CD4-positive, alpha-beta T cell (primary cell): ENCODE results near the gene NAA10. TPM values are rescaled to one million over a fixed set of nuclear protein-coding genes. Genes with fewer than 3 reads are reported as not detected.
A peak's percentile ranks its signal among the peaks of the same experiment; 100 is the strongest.

Source experiments
- ATAC-seq: fragments of 200-7000 bp; cut with Tn5 transposase; one replicate; pipeline ENCODE4 v1.10.0; 2022; ENCODE audit warnings: mild to moderate bottlenecking; ENCODE audit not compliant: poor library complexity
- CTCF ChIA-PET: fragments of 350-600 bp; sonication (Branson Sonifier 250); formaldehyde crosslinking; loops from one replicate; lab custom pipeline; 2021; ENCODE audit warnings: antibody characterized with exemption, inconsistent platforms; lab: Charles Lee
- POLR2A ChIA-PET: fragments of 350-600 bp; sonication (Branson Sonifier 250); formaldehyde crosslinking; loops from one replicate; lab custom pipeline; 2021; ENCODE audit warnings: antibody characterized with exemption, inconsistent platforms; lab: Charles Lee
- DNase-seq, 14 experiments: peaks; one replicate each; pipeline ENCODE4 v3.0.0-alpha.2; 2013 to 2020; ENCODE audit warnings: mixed read lengths in 2 of 14
- H3K27ac ChIP-seq, 2 donors: one replicate each; pipeline versions ENCODE4 v1.5.1 to v1.7.0; 2013; ENCODE audit warnings: low read length in 2 of 2, low read depth in 1 of 2, mild to moderate bottlenecking in 1 of 2
- H3K27me3 ChIP-seq, 2 experiments: 1 replicate in 1 of 2; 2 replicates in 1 of 2; pipeline versions ENCODE4 v1.6.1 to v1.7.0; 2013; ENCODE audit warnings: low read length in 2 of 2, control low read depth in 1 of 2, mild to moderate bottlenecking in 1 of 2, moderate library complexity in 1 of 2; ENCODE audit not compliant: insufficient read depth in 2 of 2, control insufficient read depth in 1 of 2
- H3K36me3 ChIP-seq: one replicate; pipeline ENCODE4 v1.6.1; 2013; ENCODE audit warnings: low read length, control low read depth; ENCODE audit not compliant: insufficient read depth
- H3K4me1 ChIP-seq: one replicate; pipeline ENCODE4 v1.6.1; 2013; ENCODE audit warnings: low read length, control low read depth; ENCODE audit not compliant: insufficient read depth
- H3K4me3 ChIP-seq: one replicate; pipeline ENCODE4 v1.5.1; 2013; ENCODE audit warnings: mild to moderate bottlenecking, low read length, moderate library complexity
- H3K9me3 ChIP-seq, 2 experiments: 1 replicate in 1 of 2; 2 replicates in 1 of 2; pipeline versions ENCODE4 v1.6.1 to v1.7.0; 2013; ENCODE audit warnings: low read length in 2 of 2, mild to moderate bottlenecking in 2 of 2, control low read depth in 1 of 2, moderate library complexity in 1 of 2; ENCODE audit not compliant: control insufficient read depth in 1 of 2, insufficient read depth in 1 of 2
- H3K27ac Mint-ChIP-seq: one replicate; pipeline ENCODE4 v1.8.0; 2020; ENCODE audit warnings: mixed read lengths
- H3K27me3 Mint-ChIP-seq: one replicate; pipeline ENCODE4 v1.8.0; 2021; ENCODE audit warnings: mixed read lengths
- H3K36me3 Mint-ChIP-seq: one replicate; pipeline ENCODE4 v1.8.0; 2021; ENCODE audit warnings: low read depth, mixed read lengths
- H3K4me1 Mint-ChIP-seq: one replicate; pipeline ENCODE4 v1.8.0; 2021; ENCODE audit warnings: low read depth, mixed read lengths
- H3K4me3 Mint-ChIP-seq: one replicate; pipeline ENCODE4 v1.8.0; 2020; ENCODE audit warnings: mild to moderate bottlenecking, mixed read lengths
- H3K9me3 Mint-ChIP-seq: one replicate; pipeline ENCODE4 v1.8.0; 2020; ENCODE audit warnings: mixed read lengths
- CTCF ChIP-seq: fragments of 200-600 bp; IDR thresholded peaks from one replicate; pipeline ENCODE4 v1.8.0; 2022; ENCODE audit warnings: antibody characterized with exemption, mild to moderate bottlenecking
- intact Hi-C, 2 experiments: fragments of 100-400 bp; cut with DNase I in 1 of 2; cut with micrococcal nuclease in 1 of 2; formaldehyde crosslinking; loops; one replicate each; pipeline versions ENCODE4 v1.15.1 to v1.9.0; 2023 to 2025; cut with DNase I, micrococcal nuclease
- total RNA-seq, 174 experiments: library from RNA in 2 of 174; stranded (reverse) in 2 of 174; gene quantifications; one replicate each; pipeline ENCODE4 v1.2.3 and lab custom pipeline; 2021 to 2026

NAA10 gene
- total RNA-seq, 2 experiments from 2014 or later, result 41.5 to 42.0 TPM

DNA sequence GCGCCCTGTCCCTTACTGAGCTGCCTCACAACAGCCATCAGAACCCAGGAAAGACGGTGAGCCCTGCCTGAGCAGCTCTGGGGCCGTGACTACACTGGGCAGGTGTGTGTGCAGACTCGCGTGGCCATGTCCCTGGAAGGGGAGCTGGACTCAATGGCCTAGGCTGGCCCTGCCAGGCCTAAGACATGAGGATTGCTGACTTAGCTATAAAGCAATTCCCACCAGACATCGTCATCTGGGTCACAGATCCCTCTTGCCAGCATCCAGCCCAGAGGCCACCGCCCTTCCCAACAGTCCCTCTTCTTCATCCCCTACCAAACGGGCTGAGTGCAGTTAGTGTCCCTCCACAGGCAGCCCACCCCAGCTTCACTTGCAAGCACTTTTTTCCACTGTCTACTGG, 3.7 kb downstream of the NAA10 start:
- Mint-ChIP-seq H3K36me3 (peaks cover 37% of the 10 kb centered on the region), H3K4me1 (peaks cover 28% of the 10 kb centered on the region), H3K9me3 (no peaks in the 10 kb centered on the region), H3K27ac (peak overlapping the region; percentile 76), H3K4me3 (peak overlapping the region; percentile 42), H3K27me3 (no peaks in the 10 kb centered on the region)
- ChIA-PET POLR2A (interaction anchor here (1.2 kb wide), 1 partner anchor 16 kb away, joined by 5 read pairs; no protein-coding TSS in a partner anchor), CTCF (no interaction called here)
- Histone ChIP-seq H3K36me3 (peaks cover 16% of the 10 kb centered on the region), H3K9me3 (no peaks in the 10 kb centered on the region), H3K4me3 (no peak overlapping the region), H3K27me3 (no peaks in the 10 kb centered on the region), H3K4me1 (peaks cover 48% of the 10 kb centered on the region), H3K27ac (no peak overlapping the region)
- ATAC-seq (no peak), DNase-seq (no peak)
- intact Hi-C loops, result no loop called here
- no peak for TF ChIP-seq CTCF

GRCh38 chrX:153930011-153930910, 4.6 kb downstream of the NAA10 start:
- Histone ChIP-seq H3K4me1 (peaks cover 50% of the 10 kb centered on the region), H3K27ac (peak overlapping the region in 1 of 2 donors; percentile 10), H3K36me3 (peaks cover 16% of the 10 kb centered on the region), H3K9me3 (no peaks in the 10 kb centered on the region), H3K27me3 (no peaks in the 10 kb centered on the region), H3K4me3 (no peak overlapping the region)
- Mint-ChIP-seq H3K4me1 (peaks cover 32% of the 10 kb centered on the region), H3K9me3 (no peaks in the 10 kb centered on the region), H3K4me3 (no peak overlapping the region), H3K36me3 (peaks cover 43% of the 10 kb centered on the region), H3K27ac (peak overlapping the region; percentile 76), H3K27me3 (no peaks in the 10 kb centered on the region)
- CTCF ChIA-PET, result interaction anchor here (8.3 kb wide), 1 partner anchor 18 kb away, joined by 101 read pairs; no protein-coding TSS in a partner anchor
- POLR2A ChIA-PET, result interaction anchor here (1.2 to 6.3 kb wide), 2 partner anchors 17 to 39 kb away, joined by 5 to 163 read pairs; partner anchors contain the start of gene HCFC1
- intact Hi-C loops, result no loop called here
- DNase-seq (no peak), ATAC-seq (no peak)
- TF ChIP-seq CTCF, result no peak

GRCh38 chrX:153929576-153929975, 5.3 kb downstream of the NAA10 start:
- Histone ChIP-seq H3K4me3 (peak overlapping the region; percentile 39), H3K4me1 (peaks cover 49% of the 10 kb centered on the region), H3K27me3 (no peaks in the 10 kb centered on the region), H3K36me3 (peaks cover 16% of the 10 kb centered on the region), H3K9me3 (no peaks in the 10 kb centered on the region), H3K27ac (peak overlapping the region in 1 of 2 donors; percentile 10)
- ChIA-PET POLR2A (interaction anchor here (6.3 kb wide), 1 partner anchor 40 kb away, joined by 163 read pairs; the partner anchor contains the start of gene HCFC1), CTCF (interaction anchor here (8.3 kb wide), 1 partner anchor 18 kb away, joined by 101 read pairs; no protein-coding TSS in a partner anchor)
- intact Hi-C loops, result no loop called here
- peak overlapping the region; percentile 38 for H3K4me3 Mint-ChIP-seq
- DNase-seq, result no peak
- no peak for ATAC-seq
- no peak for TF ChIP-seq CTCF
- H3K36me3 Mint-ChIP-seq, result peaks cover 47% of the 10 kb centered on the region
- H3K4me1 Mint-ChIP-seq, result peaks cover 36% of the 10 kb centered on the region
- H3K27ac Mint-ChIP-seq, result peak overlapping the region; percentile 99
- H3K27me3 Mint-ChIP-seq, result no peaks in the 10 kb centered on the region
- no peaks in the 10 kb centered on the region for H3K9me3 Mint-ChIP-seq
